K562 (cell line): ENCODE measurements around the gene FOXD2. TPM values are rescaled to one million over a fixed set of nuclear protein-coding genes. Genes with fewer than 3 reads are reported as not detected.

Source experiments
- C11orf30 ChIP-seq: fragments of 450-650 bp; IDR thresholded peaks from 2 replicates; pipeline ENCODE4 v1.6.1; 2016; ENCODE audit warnings: low read depth, mild to moderate bottlenecking
- MECOM ChIP-seq: fragments of 250-450 bp; sonication (Bioruptor Pico); IDR thresholded peaks from 2 replicates; pipeline ENCODE4 v1.8.0; 2022; ENCODE audit warnings: inconsistent platforms
- MED1 ChIP-seq: sonication (generic); formaldehyde crosslinking; IDR thresholded peaks from 2 replicates; pipeline ENCODE4 v1.8.1; 2023; ENCODE audit warnings: missing genetic modification reagents, borderline replicate concordance
- NFIC ChIP-seq: fragments of 450-650 bp; IDR thresholded peaks from 2 replicates; pipeline ENCODE4 v1.6.1; 2017; ENCODE audit warnings: mild to moderate bottlenecking, inconsistent platforms
- PPARD ChIP-seq: fragments of 250-450 bp; sonication (Bioruptor Pico); IDR thresholded peaks from 2 replicates; pipeline ENCODE4 v1.8.0; 2022; ENCODE audit warnings: inconsistent platforms, mild to moderate bottlenecking, moderate library complexity
- TSC22D4 ChIP-seq: fragments of 450-650 bp; IDR thresholded peaks from 2 replicates; pipeline ENCODE4 v1.6.1; 2016; ENCODE audit warnings: missing genetic modification characterization, missing biosample characterization, control low read depth
- YY1 ChIP-seq, 3 experiments: IDR thresholded peaks; 2 replicates each; pipeline ENCODE4 v1.6.1; 2011; ENCODE audit warnings: low read length in 2 of 3, mild to moderate bottlenecking in 2 of 3, moderate library complexity in 2 of 3, borderline replicate concordance in 1 of 3, control low read depth in 1 of 3, low read depth in 1 of 3; ENCODE audit not compliant: insufficient read depth in 3 of 3, insufficient replicate concordance in 2 of 3, control insufficient read depth in 1 of 3, insufficient read length in 1 of 3; ENCODE audit errors: extremely low read depth in 1 of 3
- ZNF316 ChIP-seq: fragments of 450-650 bp; IDR thresholded peaks from 2 replicates; pipeline ENCODE4 v1.6.1; 2016
- polyA plus RNA-seq, 8 experiments: library from polyadenylated mRNA; depleted of rRNA in 4 of 8; stranded (reverse) in 5 of 8; unstranded in 3 of 8; fragments of >200 nt; fragmentation: Nextera tagmentation in 2 of 8; fragmentation: Illumina TruSeq in 1 of 8; extraction: Ambion mirVana in 2 of 8; extraction: Trizol in 1 of 8; gene quantifications; 2 replicates each; pipeline versions ENCODE4 v1.2.1 to v1.2.3, GENCODE V29; 2011 to 2014; ENCODE audit warnings: inconsistent platforms in 1 of 8, missing spikeins in 1 of 8
- total RNA-seq, 7 experiments: library from RNA; depleted of rRNA in 6 of 7; stranded (reverse); fragments of >200 nt in 6 of 7; fragmentation: Illumina TruSeq in 2 of 7; extraction: Trizol in 2 of 7; gene quantifications; 2 replicates each; pipeline versions ENCODE4 v1.2.1 to v1.2.3, GENCODE V29; 2011 to 2021; ENCODE audit warnings: low replicate concordance in 1 of 7
- TF ChIP-seq, protein P1 (sequence below): fragments of 450-650 bp; formaldehyde crosslinking; IDR thresholded peaks from 2 replicates; pipeline ENCODE4 v1.4.0; 2022; ENCODE audit warnings: missing genetic modification characterization
- TF ChIP-seq, protein P2 (sequence below), 2 experiments: fragments of 450-650 bp; formaldehyde crosslinking in 1 of 2; IDR thresholded peaks; 2 replicates each; pipeline versions ENCODE4 v1.4.0 to v1.6.1; 2014 to 2020; ENCODE audit warnings: mild to moderate bottlenecking in 2 of 2, borderline replicate concordance in 1 of 2, low read depth in 1 of 2
- TF ChIP-seq, protein P3 (sequence below), 2 experiments: IDR thresholded peaks; 2 replicates each; pipeline ENCODE4 v1.6.1; 2012; ENCODE audit warnings: improper control_type of control experiment in 2 of 2, low read depth in 2 of 2, low read length in 2 of 2, borderline replicate concordance in 1 of 2
- TF ChIP-seq, protein P4 (sequence below), 2 experiments: fragments of 200-800 bp in 1 of 2; sonication (Bioruptor generic) in 1 of 2; sonication (generic) in 1 of 2; formaldehyde crosslinking in 1 of 2; IDR thresholded peaks in 1 of 2; conservative IDR thresholded peaks in 1 of 2; 2 replicates each; pipeline versions ENCODE4 v1.5.0 to v1.6.1; 2016 to 2020; ENCODE audit warnings: missing compliant biosample characterization in 1 of 2, missing genetic modification characterization in 1 of 2, missing genetic modification reagents in 1 of 2

FOXD2 gene
- total and polyA plus RNA-seq, 9 of the 15 experiments (the other 6 are each of a cell fraction or from before 2014, with no cell fraction given): 0.06 to 1.2 (median 0.22) TPM

DNA sequence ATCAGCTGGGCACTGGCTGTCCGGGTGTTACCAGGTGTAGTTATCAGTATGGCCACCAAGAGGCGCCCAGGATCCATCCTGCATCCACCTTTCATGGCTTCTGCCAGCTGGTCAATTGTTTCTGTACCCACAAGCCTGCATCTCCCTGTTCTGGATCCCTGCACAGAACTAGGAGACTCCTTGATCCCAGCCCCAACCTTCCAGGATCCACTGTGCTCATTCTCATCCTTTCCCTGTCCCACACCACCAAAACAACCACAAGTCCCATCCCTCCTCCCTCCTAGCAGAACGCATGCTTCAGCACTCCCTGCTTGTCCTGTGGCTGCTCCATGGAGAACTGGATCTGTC lies 49.0 kb upstream of the FOXD2 start (continued):
- TF ChIP-seq, protein P1, sequence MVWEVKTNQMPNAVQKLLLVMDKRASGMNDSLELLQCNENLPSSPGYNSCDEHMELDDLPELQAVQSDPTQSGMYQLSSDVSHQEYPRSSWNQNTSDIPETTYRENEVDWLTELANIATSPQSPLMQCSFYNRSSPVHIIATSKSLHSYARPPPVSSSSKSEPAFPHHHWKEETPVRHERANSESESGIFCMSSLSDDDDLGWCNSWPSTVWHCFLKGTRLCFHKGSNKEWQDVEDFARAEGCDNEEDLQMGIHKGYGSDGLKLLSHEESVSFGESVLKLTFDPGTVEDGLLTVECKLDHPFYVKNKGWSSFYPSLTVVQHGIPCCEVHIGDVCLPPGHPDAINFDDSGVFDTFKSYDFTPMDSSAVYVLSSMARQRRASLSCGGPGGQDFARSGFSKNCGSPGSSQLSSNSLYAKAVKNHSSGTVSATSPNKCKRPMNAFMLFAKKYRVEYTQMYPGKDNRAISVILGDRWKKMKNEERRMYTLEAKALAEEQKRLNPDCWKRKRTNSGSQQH (CRISPR knock-in tag): peak; percentile 43; the same call in 1 of the 2 replicates
- TF ChIP-seq ZNF316 (no peak), NFIC (no peak), C11orf30 (no peak), MECOM (CRISPR knock-in tag) (no peak), MED1 (CRISPR knock-in tag) (no peak), YY1 (IDR thresholded peaks at IDR 0.05; ENCODE audit: borderline replicate concordance in 1 of 3, control insufficient read depth in 1 of 3, extremely low read depth in 1 of 3, insufficient read depth in 3 of 3, insufficient read length in 1 of 3, insufficient replicate concordance in 2 of 3, low read depth in 1 of 3, low read length in 2 of 3) (peak in 2 of 3 experiments; percentile 51 to 57), TSC22D4 (tag) (no peak), PPARD (no peak)
- TF ChIP-seq, protein P2, sequence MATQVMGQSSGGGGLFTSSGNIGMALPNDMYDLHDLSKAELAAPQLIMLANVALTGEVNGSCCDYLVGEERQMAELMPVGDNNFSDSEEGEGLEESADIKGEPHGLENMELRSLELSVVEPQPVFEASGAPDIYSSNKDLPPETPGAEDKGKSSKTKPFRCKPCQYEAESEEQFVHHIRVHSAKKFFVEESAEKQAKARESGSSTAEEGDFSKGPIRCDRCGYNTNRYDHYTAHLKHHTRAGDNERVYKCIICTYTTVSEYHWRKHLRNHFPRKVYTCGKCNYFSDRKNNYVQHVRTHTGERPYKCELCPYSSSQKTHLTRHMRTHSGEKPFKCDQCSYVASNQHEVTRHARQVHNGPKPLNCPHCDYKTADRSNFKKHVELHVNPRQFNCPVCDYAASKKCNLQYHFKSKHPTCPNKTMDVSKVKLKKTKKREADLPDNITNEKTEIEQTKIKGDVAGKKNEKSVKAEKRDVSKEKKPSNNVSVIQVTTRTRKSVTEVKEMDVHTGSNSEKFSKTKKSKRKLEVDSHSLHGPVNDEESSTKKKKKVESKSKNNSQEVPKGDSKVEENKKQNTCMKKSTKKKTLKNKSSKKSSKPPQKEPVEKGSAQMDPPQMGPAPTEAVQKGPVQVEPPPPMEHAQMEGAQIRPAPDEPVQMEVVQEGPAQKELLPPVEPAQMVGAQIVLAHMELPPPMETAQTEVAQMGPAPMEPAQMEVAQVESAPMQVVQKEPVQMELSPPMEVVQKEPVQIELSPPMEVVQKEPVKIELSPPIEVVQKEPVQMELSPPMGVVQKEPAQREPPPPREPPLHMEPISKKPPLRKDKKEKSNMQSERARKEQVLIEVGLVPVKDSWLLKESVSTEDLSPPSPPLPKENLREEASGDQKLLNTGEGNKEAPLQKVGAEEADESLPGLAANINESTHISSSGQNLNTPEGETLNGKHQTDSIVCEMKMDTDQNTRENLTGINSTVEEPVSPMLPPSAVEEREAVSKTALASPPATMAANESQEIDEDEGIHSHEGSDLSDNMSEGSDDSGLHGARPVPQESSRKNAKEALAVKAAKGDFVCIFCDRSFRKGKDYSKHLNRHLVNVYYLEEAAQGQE (IDR thresholded peaks at IDR 0.05; ENCODE audit: borderline replicate concordance): peak; percentile 69
- TF ChIP-seq, protein P2 (CRISPR knock-in tag; IDR thresholded peaks at IDR 0.05; ENCODE audit: low read depth): no peak
- TF ChIP-seq, protein P3, sequence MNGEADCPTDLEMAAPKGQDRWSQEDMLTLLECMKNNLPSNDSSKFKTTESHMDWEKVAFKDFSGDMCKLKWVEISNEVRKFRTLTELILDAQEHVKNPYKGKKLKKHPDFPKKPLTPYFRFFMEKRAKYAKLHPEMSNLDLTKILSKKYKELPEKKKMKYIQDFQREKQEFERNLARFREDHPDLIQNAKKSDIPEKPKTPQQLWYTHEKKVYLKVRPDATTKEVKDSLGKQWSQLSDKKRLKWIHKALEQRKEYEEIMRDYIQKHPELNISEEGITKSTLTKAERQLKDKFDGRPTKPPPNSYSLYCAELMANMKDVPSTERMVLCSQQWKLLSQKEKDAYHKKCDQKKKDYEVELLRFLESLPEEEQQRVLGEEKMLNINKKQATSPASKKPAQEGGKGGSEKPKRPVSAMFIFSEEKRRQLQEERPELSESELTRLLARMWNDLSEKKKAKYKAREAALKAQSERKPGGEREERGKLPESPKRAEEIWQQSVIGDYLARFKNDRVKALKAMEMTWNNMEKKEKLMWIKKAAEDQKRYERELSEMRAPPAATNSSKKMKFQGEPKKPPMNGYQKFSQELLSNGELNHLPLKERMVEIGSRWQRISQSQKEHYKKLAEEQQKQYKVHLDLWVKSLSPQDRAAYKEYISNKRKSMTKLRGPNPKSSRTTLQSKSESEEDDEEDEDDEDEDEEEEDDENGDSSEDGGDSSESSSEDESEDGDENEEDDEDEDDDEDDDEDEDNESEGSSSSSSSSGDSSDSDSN (IDR thresholded peaks at IDR 0.05; ENCODE audit: borderline replicate concordance in 1 of 2, low read depth in 2 of 2, low read length in 2 of 2): no peak
- TF ChIP-seq, protein P4, sequence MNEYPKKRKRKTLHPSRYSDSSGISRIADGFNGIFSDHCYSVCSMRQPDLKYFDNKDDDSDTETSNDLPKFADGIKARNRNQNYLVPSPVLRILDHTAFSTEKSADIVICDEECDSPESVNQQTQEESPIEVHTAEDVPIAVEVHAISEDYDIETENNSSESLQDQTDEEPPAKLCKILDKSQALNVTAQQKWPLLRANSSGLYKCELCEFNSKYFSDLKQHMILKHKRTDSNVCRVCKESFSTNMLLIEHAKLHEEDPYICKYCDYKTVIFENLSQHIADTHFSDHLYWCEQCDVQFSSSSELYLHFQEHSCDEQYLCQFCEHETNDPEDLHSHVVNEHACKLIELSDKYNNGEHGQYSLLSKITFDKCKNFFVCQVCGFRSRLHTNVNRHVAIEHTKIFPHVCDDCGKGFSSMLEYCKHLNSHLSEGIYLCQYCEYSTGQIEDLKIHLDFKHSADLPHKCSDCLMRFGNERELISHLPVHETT (CRISPR knock-in tag; conservative IDR thresholded peaks at IDR 0.05 in 1 of 2, IDR thresholded peaks at IDR 0.05 in 1 of 2): no peak
